OCI-LY1 (cell line): ENCODE measurements around the gene SLC22A17.

Experiments used
- H2AFZ ChIP-seq: fragments of 200-600 bp; sonication (generic), shearing (Covaris generic); 2 replicates; pipeline ENCODE4 v1.6.0; 2014; ENCODE audit warnings: antibody characterized with exemption, mild to moderate bottlenecking, low read length
- H3F3A ChIP-seq: fragments of 200-600 bp; sonication (generic), shearing (Covaris generic); 2 replicates; pipeline ENCODE4 v1.6.0; 2014; ENCODE audit warnings: mild to moderate bottlenecking, antibody characterized with exemption, low read length, moderate library complexity; ENCODE audit not compliant: insufficient read depth
- H3K27ac ChIP-seq: fragments of 200-600 bp; sonication (generic); 2 replicates; pipeline ENCODE4 v1.5.1; 2014; ENCODE audit warnings: low read length, mixed run types, mild to moderate bottlenecking, low read depth; ENCODE audit not compliant: poor library complexity, severe bottlenecking
- H3K27me3 ChIP-seq: fragments of 200-600 bp; sonication (generic); 2 replicates; pipeline ENCODE4 v1.6.0; 2014; ENCODE audit warnings: antibody characterized with exemption, mild to moderate bottlenecking, low read length, moderate library complexity; ENCODE audit not compliant: insufficient read depth
- H3K36me3 ChIP-seq: fragments of 200-600 bp; sonication (generic); 2 replicates; pipeline ENCODE4 v1.6.1; 2014; ENCODE audit warnings: mild to moderate bottlenecking, antibody characterized with exemption, low read length, moderate library complexity, mixed read lengths; ENCODE audit not compliant: insufficient read depth
- H3K4me1 ChIP-seq: fragments of 200-600 bp; sonication (generic); 2 replicates; pipeline ENCODE4 v1.5.1; 2014; ENCODE audit warnings: mild to moderate bottlenecking, low read length, moderate library complexity; ENCODE audit not compliant: insufficient read depth, severe bottlenecking
- H3K4me2 ChIP-seq: fragments of 200-600 bp; sonication (generic), shearing (Covaris generic); 2 replicates; pipeline ENCODE4 v1.6.1; 2014; ENCODE audit warnings: low read length
- H3K4me3 ChIP-seq: fragments of 200-600 bp; sonication (generic); 2 replicates; pipeline ENCODE4 v1.5.1; 2014; ENCODE audit warnings: low read length, low read depth, mild to moderate bottlenecking, mixed read lengths; ENCODE audit not compliant: poor library complexity, severe bottlenecking
- H3K79me2 ChIP-seq: fragments of 200-600 bp; shearing (Covaris generic); 2 replicates; pipeline ENCODE4 v1.6.1; 2016; ENCODE audit warnings: mixed run types, low read length, mixed read lengths; ENCODE audit not compliant: insufficient read depth
- H3K9ac ChIP-seq: fragments of 200-600 bp; sonication (generic), shearing (Covaris generic); 2 replicates; pipeline ENCODE4 v1.6.1; 2014; ENCODE audit warnings: mild to moderate bottlenecking, low read length, mixed read lengths
- H3K9me2 ChIP-seq: fragments of 200-600 bp; sonication (generic), shearing (Covaris generic); 2 replicates; pipeline ENCODE4 v1.6.1; 2014; ENCODE audit warnings: low read depth, mild to moderate bottlenecking, low read length, mixed read lengths
- H3K9me3 ChIP-seq: fragments of 200-600 bp; shearing (Covaris generic); 2 replicates; pipeline ENCODE4 v1.6.1; 2014; ENCODE audit warnings: low read length, mixed read lengths
- H4K20me1 ChIP-seq: fragments of 200-600 bp; sonication (generic), shearing (Covaris generic); 2 replicates; pipeline ENCODE4 v1.6.0; 2016; ENCODE audit warnings: mild to moderate bottlenecking, low read length; ENCODE audit not compliant: insufficient read depth
- CTCF ChIP-seq: fragments of 200-600 bp; sonication (generic), shearing (Covaris generic); IDR thresholded peaks from 2 replicates; pipeline ENCODE4 v1.5.1; 2017; ENCODE audit warnings: mild to moderate bottlenecking, antibody characterized with exemption, low read length, moderate library complexity, mixed read lengths
- EZH2 ChIP-seq: fragments of 200-600 bp; sonication (generic), shearing (Covaris generic); IDR thresholded peaks from 2 replicates; pipeline ENCODE4 v1.8.0; 2017; ENCODE audit warnings: borderline replicate concordance, mixed run types, mild to moderate bottlenecking, antibody characterized with exemption, low read length, moderate library complexity, mixed read lengths

SLC22A17 gene

GRCh38 chr14:23358042-23358441, 5.4 kb upstream of the SLC22A17 start:
- no peak overlapping the region for H3K9ac ChIP-seq
- H2AFZ ChIP-seq = no peak overlapping the region
- no peaks in the 10 kb centered on the region for H3K9me2 ChIP-seq
- peaks cover 5% of the 10 kb centered on the region; the same call in 1 of the 2 replicates for H3K27me3 ChIP-seq
- H3F3A ChIP-seq = no peaks in the 10 kb centered on the region
- H3K4me3 ChIP-seq = no peak overlapping the region
- TF ChIP-seq CTCF (no peak), EZH2 (no peak)
- H3K27ac ChIP-seq = no peak overlapping the region
- H3K9me3 ChIP-seq = no peaks in the 10 kb centered on the region
- H4K20me1 ChIP-seq = no peaks in the 10 kb centered on the region
- no peak overlapping the region for H3K4me2 ChIP-seq
- no peaks in the 10 kb centered on the region for H3K36me3 ChIP-seq
- no peaks in the 10 kb centered on the region for H3K4me1 ChIP-seq
- H3K79me2 ChIP-seq = no peaks in the 10 kb centered on the region

DNA sequence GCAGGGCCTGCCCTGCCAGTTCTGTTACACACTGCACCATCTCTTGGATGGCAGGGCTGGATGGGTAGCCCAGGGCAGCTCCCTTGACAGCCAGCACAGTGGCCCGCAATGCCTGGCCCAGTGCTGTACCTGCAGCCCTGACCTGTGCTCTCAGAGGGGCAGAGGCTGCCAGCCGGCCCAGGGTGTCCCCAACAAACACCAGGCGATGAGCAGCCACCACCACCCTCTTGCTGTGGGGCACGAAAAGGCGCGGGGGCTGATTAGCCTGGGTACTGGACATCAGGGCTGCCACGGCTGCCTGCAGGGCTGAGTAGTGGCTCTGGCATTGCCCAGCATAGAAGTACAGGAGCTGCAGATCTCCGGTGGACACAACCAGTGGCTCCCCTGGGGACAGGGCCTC, 4.6 kb upstream of the SLC22A17 start:
- Histone ChIP-seq H3K9me2 (no peaks in the 10 kb centered on the region), H3K4me3 (no peak overlapping the region), H2AFZ (no peak overlapping the region), H3K9ac (no peak overlapping the region), H3K27me3 (peaks cover 5% of the 10 kb centered on the region; the same call in 1 of the 2 replicates), H3K4me1 (no peaks in the 10 kb centered on the region), H3K9me3 (no peaks in the 10 kb centered on the region), H4K20me1 (no peaks in the 10 kb centered on the region), H3K4me2 (no peak overlapping the region), H3K27ac (no peak overlapping the region), H3F3A (no peaks in the 10 kb centered on the region), H3K36me3 (no peaks in the 10 kb centered on the region), H3K79me2 (no peaks in the 10 kb centered on the region)
- TF ChIP-seq EZH2 (no peak), CTCF (no peak)

GRCh38 chr14:23356662-23357061, 4.0 kb upstream of the SLC22A17 start:
- Histone ChIP-seq H3K4me3 (no peak overlapping the region), H2AFZ (no peak overlapping the region), H3K9ac (no peak overlapping the region), H3K4me2 (no peak overlapping the region), H3K36me3 (no peaks in the 10 kb centered on the region), H4K20me1 (no peaks in the 10 kb centered on the region), H3K27me3 (peaks cover 5% of the 10 kb centered on the region; the same call in 1 of the 2 replicates), H3F3A (no peaks in the 10 kb centered on the region), H3K4me1 (no peaks in the 10 kb centered on the region), H3K9me2 (no peaks in the 10 kb centered on the region), H3K79me2 (no peaks in the 10 kb centered on the region), H3K27ac (no peak overlapping the region), H3K9me3 (no peaks in the 10 kb centered on the region)
- TF ChIP-seq EZH2 (no peak), CTCF (no peak)
